Erythroblast (primary cell): ENCODE results near the gene MTMR3.

Source experiments
- GATA1 ChIP-seq: IDR thresholded peaks from 2 replicates; pipeline ENCODE4 v1.6.1; 2011; ENCODE audit warnings: low read depth, mild to moderate bottlenecking, control low read depth, low read length, moderate library complexity
- POLR2A ChIP-seq: IDR thresholded peaks from 2 replicates; pipeline ENCODE4 v1.6.1; 2011; ENCODE audit warnings: mild to moderate bottlenecking, low read length

- no peak for TF ChIP-seq POLR2A
- no peak for TF ChIP-seq GATA1
These were observed 114.5 kb downstream of the MTMR3 start for GRCh38 chr22:29997516-29997915.
